CD4-positive, alpha-beta T cell treated with Interleukin-2 at 100 ng/mL for 4 hours (primary cell): ENCODE data around the gene TBC1D23.
A peak's percentile ranks its signal among the peaks of the same experiment; 100 is the strongest.
"Not testable (repeated sequence)": the region's sequence is repeated elsewhere in the genome, so short reads cannot be mapped to it uniquely, and the experiment has no call there.

Experiments
- DNase-seq: peaks from one replicate; pipeline ENCODE4 v3.0.0-alpha.2; 2020; ENCODE audit warnings: low spot score

TBC1D23 gene

GRCh38 chr3:100260685-100261484 lies at the start of gene TBC1D23:
TSS of gene TBC1D23 (plus strand) at chr3:100260992. CDS start at chr3:100261019, 27 bp downstream.
- DNase-seq, result peak; percentile 98

DNA sequence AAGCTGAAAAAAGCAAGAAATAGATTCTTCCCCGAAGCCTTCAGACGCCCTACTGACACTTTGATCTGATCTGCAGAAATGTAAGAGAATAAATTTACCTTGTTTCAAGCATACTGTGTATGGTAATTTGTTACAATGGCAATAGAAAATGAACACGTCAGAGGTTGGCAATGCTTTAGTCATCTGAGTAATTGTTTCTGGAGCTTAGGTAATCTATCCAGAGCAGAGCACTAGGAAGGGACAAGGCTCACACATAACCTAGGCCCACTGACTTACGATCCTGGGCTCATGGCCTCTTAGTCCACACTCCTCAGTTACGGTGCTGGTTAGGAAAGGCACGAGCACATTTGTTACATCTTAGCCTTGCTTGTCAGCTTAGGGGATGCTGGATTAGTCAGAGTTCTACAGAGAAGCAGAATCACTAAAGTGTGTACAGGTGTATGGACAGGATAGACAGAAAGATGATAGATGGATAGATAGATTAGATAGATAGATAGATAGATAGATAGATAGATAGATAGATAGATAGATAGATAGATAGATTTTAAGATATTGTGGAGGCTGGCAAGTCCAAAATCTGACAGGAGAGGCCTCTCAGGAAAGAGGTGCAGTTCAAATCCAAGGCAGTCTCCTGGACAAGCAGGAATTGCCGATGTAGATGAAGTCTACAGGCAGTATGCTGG lies 46.8 kb upstream of the TBC1D23 start:
- no peak for DNase-seq

GRCh38 chr3:100214574-100214964 lies 46.2 kb upstream of the TBC1D23 start:
- DNase-seq, result no peak

- DNase-seq, result no peak
Observed at GRCh38 chr3:100216713-100217112, 44.1 kb upstream of the TBC1D23 start.

- DNase-seq, result no peak
Observed at GRCh38 chr3:100221159-100221558, 39.6 kb upstream of the TBC1D23 start.

DNA sequence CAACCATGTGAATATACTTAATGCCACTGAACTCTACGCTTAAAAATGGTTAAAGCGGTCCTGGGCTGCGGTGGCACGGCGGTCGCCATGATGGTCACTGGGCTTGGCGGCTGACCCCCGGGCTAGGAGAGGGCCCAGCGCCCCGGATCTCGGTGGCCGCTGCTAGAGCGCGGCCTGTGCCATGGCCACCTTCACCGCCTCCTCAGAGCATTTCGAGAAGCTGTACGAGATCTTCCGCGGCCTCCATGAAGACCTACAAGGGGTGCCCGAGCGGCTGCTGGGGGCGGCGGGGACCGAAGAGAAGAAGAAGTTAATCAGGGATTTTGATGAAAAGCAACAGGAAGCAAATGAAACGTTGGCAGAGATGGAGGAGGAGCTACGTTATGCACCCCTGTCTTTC lies 35.6 kb upstream of the TBC1D23 start:
- DNase-seq, result no peak

DNA sequence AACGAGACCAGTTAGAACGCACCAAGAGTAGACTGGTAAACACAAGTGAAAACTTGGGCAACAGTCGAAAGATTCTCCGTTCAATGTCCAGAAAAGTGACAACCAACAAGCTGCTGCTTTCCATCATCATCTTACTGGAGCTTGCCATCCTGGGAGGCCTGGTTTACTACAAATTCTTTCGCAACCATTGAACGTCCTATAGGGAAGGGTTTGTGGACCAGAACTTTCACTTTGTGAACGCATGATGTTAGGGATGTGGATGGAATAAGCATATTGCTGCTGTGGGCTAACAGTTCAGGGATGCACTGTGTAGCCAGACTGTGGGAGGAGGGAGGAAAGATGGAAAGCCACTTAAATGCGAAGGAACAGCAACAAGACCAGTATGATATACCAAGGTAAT lies 34.9 kb upstream of the TBC1D23 start:
- DNase-seq, result no peak

- DNase-seq, result no peak
Observed at GRCh38 chr3:100226712-100227429, 33.9 kb upstream of the TBC1D23 start.

GRCh38 chr3:100227511-100227921 lies 33.3 kb upstream of the TBC1D23 start:
- no peak for DNase-seq

DNA sequence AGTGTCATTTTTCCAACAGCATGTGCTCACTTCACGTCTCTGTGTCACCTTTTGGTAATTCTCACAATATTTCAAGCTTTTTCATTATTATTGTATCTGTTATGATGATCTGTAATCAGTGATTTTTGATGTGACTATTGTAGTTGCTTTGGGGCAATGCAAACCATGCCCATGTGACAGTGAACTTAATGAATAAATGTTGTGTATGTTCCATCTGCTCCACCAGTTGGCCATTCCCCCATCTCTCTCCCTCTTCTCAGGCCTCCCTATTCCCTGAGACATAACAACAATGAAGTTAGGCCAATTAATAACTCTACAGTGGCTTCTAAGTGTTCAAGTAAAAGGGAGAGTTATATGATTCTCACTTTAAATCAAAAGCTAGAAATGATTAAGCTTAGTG lies 32.5 kb upstream of the TBC1D23 start:
- no peak for DNase-seq

GRCh38 chr3:100229188-100229587 lies 31.6 kb upstream of the TBC1D23 start:
- DNase-seq, result not testable (repeated sequence)

- no peak for DNase-seq
Observed at GRCh38 chr3:100230710-100231109, 30.1 kb upstream of the TBC1D23 start.

DNA sequence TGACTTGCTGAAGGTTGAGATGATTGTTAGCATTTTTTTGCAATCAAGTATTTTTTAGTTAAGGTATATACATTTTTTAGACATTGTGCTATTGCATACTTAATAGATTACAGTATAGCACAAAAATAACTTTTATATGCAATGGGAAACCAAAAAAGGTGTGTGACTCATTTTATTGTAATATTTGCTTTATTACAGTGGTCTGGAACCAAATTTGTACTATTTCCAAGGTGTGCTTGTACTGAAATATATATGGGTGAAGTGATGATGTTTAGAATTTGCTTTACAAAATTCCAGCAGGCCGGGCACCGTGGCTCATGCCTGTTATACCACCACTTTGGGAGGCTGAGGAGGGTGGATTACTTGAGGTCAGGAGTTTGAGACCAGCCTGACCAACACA lies 29.1 kb upstream of the TBC1D23 start:
- DNase-seq, result no peak

DNA sequence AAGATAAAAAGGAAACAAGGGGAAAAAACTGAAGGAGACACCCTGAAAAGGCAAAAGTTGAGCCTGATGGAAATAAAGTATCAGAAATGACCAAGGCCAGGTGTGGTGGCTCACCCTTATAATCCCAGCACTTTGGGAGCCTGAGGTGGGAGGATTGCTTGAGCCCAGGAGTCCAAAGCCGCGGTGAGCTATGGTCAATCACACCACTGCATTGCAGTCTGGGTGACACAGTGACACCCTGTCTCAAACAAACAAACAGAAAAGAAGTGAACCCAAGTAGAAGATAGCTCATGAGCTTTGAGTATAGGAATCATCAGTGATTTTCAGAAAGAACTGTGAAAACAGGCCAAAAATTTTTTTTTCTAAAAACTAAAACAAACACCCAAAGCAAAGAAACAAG lies 26.4 kb upstream of the TBC1D23 start:
- DNase-seq, result no peak

DNA sequence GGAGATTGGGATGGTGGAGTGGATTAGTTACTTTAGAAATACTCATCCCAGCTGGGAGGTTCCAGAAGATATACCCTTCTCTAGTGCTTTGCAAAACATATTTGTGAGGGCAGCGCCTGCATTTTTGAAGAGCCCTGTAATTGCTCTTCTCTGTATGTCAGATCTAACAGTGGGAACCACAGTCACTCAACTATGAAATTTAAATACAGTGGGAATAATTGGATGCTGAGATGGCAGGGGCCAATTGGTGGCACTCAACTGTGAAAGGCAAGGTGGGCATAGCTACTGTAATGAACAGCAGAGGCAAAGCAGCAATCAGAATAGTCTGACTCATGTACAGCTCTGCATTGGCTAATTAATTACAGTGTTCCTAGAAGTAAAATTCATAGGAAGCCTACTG lies 22.2 kb upstream of the TBC1D23 start:
- no peak for DNase-seq

DNA sequence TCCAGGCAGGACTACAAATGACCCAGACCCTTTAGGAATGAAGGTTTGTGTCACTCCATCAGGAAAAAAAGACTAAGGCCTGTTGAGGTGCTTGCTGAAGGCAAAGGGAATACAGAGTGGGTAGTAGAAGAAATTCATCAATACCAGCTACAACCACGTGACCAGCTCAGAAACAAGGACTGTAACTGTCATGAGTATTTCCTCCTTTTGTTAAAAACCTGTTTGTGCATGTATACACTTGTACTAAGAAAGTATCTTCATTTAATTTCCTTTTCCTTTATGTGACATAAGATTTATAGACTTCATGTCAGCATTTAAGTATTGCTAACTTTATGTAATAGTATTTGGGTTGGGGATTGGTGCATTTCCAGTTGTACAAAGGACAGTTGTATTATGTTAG lies 18.3 kb upstream of the TBC1D23 start:
- DNase-seq, result not testable (repeated sequence)

DNA sequence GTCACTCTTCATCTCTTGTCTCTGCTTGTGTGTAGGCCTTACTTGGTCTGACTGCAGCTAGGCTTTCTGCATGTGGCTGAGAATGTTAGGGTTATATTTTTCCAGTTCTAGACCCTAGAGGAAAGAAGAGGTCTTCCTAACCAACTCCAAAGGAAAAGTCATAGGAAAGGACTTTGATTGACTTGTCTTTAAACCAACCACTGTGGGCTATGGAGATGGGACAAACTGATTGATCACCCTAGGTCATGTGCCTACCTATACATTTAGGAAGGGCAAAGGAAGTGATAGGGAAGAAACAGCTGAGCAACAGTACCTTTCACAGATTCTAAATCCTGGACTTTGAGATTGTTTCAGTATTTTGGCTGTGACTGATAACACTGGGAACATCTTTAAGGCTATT lies 16.5 kb upstream of the TBC1D23 start:
- DNase-seq, result no peak

DNA sequence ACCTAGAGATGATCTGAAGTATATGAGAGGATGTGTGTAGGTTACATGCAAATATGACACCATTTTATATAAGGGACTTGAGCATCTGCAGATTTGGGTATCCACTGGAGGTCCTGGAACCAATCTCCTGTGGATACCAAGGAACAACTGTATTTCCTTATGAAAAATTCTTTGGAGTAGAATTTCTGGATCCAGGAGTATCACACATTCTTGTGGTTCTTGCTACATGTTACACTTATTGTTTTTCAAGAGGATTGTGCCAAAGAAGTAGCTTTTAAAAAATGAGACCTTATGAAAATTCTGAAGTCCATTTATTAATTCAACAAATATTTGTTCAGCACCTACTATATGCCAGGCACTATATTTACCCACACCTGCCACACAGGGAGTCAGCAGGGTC lies 15.7 kb upstream of the TBC1D23 start:
- no peak for DNase-seq

DNA sequence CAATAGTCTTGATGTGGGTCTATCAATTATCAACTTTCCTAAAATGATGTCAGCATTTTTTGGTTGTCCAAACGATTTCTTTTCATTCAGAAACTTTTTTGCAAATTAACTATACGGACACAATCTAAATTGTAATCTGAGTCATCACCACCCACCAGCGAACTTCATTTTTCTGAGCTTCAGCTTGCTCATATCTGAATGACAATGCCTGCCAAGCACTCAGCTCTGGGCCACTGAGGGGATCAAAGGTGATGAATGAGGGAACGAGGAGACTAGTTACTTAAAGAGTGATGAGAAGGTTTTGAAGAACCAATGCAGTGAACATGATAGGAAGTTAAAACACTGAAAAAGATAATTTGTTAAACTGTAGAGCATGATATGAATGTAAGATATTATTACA lies 14.9 kb upstream of the TBC1D23 start:
- no peak for DNase-seq

- no peak for DNase-seq
Observed at GRCh38 chr3:100246999-100247398, 13.8 kb upstream of the TBC1D23 start.

GRCh38 chr3:100252001-100252400 lies 8.8 kb upstream of the TBC1D23 start:
- no peak for DNase-seq

DNA sequence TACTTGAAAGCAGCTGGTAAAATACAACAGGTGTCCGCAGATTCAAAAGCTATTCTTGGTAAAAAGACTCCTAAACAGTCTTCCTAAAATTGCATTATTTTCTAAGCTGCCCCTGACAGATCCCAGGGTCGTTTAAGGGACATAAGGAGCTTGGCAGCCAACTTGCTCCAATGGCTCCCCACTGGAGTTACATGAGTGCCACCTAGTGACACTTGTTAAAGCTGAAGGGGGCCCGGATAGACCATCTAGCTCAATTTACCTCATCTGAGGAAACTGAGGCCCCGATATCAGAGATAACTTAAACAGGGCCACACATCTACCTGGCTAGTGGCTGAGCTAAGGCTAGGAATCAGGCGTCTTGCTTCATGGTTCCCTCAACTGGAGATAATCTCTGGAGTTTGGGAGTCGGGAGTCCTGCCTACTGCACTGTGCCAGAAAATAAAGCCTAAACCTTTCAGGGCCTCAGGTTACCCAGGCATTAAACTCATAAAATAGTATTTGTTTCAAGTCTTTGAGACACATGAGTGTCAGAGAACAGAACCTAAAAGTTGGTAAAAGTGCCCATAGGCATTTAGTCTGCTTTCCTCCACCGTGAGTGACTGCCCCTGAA lies 6.5 kb upstream of the TBC1D23 start:
- peak; percentile 38 for DNase-seq

DNA sequence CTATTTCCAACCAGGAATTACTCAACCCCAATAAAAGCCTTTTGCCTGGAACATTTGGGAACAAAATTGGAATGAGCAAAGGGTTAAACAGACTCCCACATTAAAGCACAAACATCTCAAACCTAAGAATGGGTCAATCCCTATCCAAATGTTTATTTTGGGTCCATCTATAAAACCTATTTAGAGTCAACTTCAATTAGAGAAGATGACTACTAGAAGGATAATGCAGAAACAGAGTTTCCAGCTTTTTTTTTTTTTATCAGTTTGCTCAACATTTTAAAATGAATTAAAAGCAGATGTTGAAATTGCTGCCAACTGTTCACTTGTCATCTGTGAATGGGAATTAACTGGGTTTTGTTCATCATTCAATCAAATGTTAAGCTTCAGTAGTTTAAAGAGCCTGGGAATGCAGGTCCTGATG lies 4.1 kb upstream of the TBC1D23 start:
- no peak for DNase-seq
